CD4-positive, alpha-beta T cell treated with Interleukin-17A for 4 hours (primary cell): ENCODE measurements around the gene KRTAP4-11.
"Not testable (repeated sequence)": the region's sequence is repeated elsewhere in the genome, so short reads cannot be mapped to it uniquely, and the experiment has no call there.

Experiments
- DNase-seq: peaks from one replicate; pipeline ENCODE4 v3.0.0-alpha.2; 2020; ENCODE audit warnings: mixed read lengths

KRTAP4-11 gene

GRCh38 chr17:41123292-41123990, 5.3 kb upstream of the KRTAP4-11 start:
- DNase-seq = not testable (repeated sequence)

- DNase-seq = no peak
Measured at GRCh38 chr17:41121742-41122141, 3.6 kb upstream of the KRTAP4-11 start.

GRCh38 chr17:41119696-41120690, 1.8 kb upstream of the KRTAP4-11 start:
- not testable (repeated sequence) for DNase-seq

- DNase-seq = no peak
Measured at GRCh38 chr17:41118721-41119120, 548 bp upstream of the KRTAP4-11 start.

GRCh38 chr17:41116297-41116696, 1.9 kb downstream of the KRTAP4-11 start:
- DNase-seq = no peak

GRCh38 chr17:41111151-41111885, 6.9 kb downstream of the KRTAP4-11 start:
- DNase-seq = no peak

- not testable (repeated sequence) for DNase-seq
Measured at GRCh38 chr17:41108728-41109386, 9.3 kb downstream of the KRTAP4-11 start.

- DNase-seq = no peak
Measured at GRCh38 chr17:41107941-41108450, 10.2 kb downstream of the KRTAP4-11 start.

- not testable (repeated sequence) for DNase-seq
Measured at GRCh38 chr17:41105347-41105746, 12.8 kb downstream of the KRTAP4-11 start, which contains the start of gene KRTAP4-9. KRTAP4-9 (plus strand) TSS chr17:41105389; CDS start chr17:41105389, 0 bp downstream.

- DNase-seq = not testable (repeated sequence)
Measured at GRCh38 chr17:41104386-41105038, 13.7 kb downstream of the KRTAP4-11 start.

- no peak for DNase-seq
Measured at GRCh38 chr17:41103896-41104295, 14.3 kb downstream of the KRTAP4-11 start.

GRCh38 chr17:41101586-41102259, 16.4 kb downstream of the KRTAP4-11 start, which contains the start of gene KRTAP4-16:
KRTAP4-16 (minus strand) TSS chr17:41102209; CDS start chr17:41102209, 0 bp downstream.
- DNase-seq = no peak

GRCh38 chr17:41099682-41100480, 18.3 kb downstream of the KRTAP4-11 start:
- DNase-seq = not testable (repeated sequence)

- no peak for DNase-seq
Measured at GRCh38 chr17:41098481-41098880, 19.7 kb downstream of the KRTAP4-11 start.

GRCh38 chr17:41098042-41098441, 20.1 kb downstream of the KRTAP4-11 start, which contains the start of gene KRTAP4-8:
KRTAP4-8 (minus strand) TSS chr17:41098142; CDS start chr17:41098084, 58 bp downstream.
- no peak for DNase-seq

- no peak for DNase-seq
Measured at GRCh38 chr17:41096055-41096454, 22.1 kb downstream of the KRTAP4-11 start.

- not testable (repeated sequence) for DNase-seq
Measured at GRCh38 chr17:41088760-41089352, 29.3 kb downstream of the KRTAP4-11 start.

- DNase-seq = not testable (repeated sequence)
Measured at GRCh38 chr17:41084100-41084856, 33.9 kb downstream of the KRTAP4-11 start, which contains the start of gene KRTAP4-7. KRTAP4-7 (plus strand) TSS chr17:41084150; CDS start chr17:41084207, 57 bp downstream.
